H9 (cell line): ENCODE results near the gene CD320. TPM values are rescaled to one million over a fixed set of nuclear protein-coding genes. Genes with fewer than 3 reads are reported as not detected.
A peak's percentile ranks its signal among the peaks of the same experiment; 100 is the strongest.

Source experiments
- DNase-seq: peaks from one replicate; pipeline ENCODE4 v3.0.0-alpha.2; 2017
- H2AFZ ChIP-seq: one replicate; pipeline ENCODE4 v1.6.1; 2013; ENCODE audit warnings: mild to moderate bottlenecking, low read length, control low read depth, moderate library complexity
- H2AK5ac ChIP-seq: 2 replicates; pipeline ENCODE4 v1.6.1; 2013; ENCODE audit warnings: low read length, control low read depth, mixed read lengths; ENCODE audit not compliant: insufficient read length
- H2BK120ac ChIP-seq: one replicate; pipeline ENCODE4 v1.6.1; 2013; ENCODE audit warnings: low read depth, mild to moderate bottlenecking, low read length, control low read depth, inconsistent platforms; ENCODE audit not compliant: poor library complexity, severe bottlenecking
- H2BK12ac ChIP-seq: 2 replicates; pipeline ENCODE4 v1.6.1; 2013; ENCODE audit warnings: low read length, control low read depth, mixed read lengths, low read depth; ENCODE audit not compliant: insufficient read length
- H2BK15ac ChIP-seq: 2 replicates; pipeline ENCODE4 v1.6.1; 2013; ENCODE audit warnings: low read depth, low read length, control low read depth
- H2BK20ac ChIP-seq: one replicate; pipeline ENCODE4 v1.6.1; 2013; ENCODE audit warnings: low read depth, mild to moderate bottlenecking, low read length, control low read depth, inconsistent platforms; ENCODE audit not compliant: poor library complexity, severe bottlenecking
- H2BK5ac ChIP-seq: 2 replicates; pipeline ENCODE4 v1.6.1; 2013; ENCODE audit warnings: low read length, control low read depth, mixed read lengths; ENCODE audit not compliant: insufficient read length
- H3K14ac ChIP-seq: 2 replicates; pipeline ENCODE4 v1.6.1; 2013; ENCODE audit warnings: low read length, control low read depth; ENCODE audit not compliant: insufficient read depth
- H3K18ac ChIP-seq: 2 replicates; pipeline ENCODE4 v1.6.1; 2013; ENCODE audit warnings: low read depth, mild to moderate bottlenecking, mixed read lengths, low read length, control low read depth; ENCODE audit not compliant: insufficient read length
- H3K23ac ChIP-seq: 2 replicates; pipeline ENCODE4 v1.6.1; 2013; ENCODE audit warnings: low read length, control low read depth, mixed read lengths, low read depth; ENCODE audit not compliant: insufficient read length
- H3K23me2 ChIP-seq: 2 replicates; pipeline ENCODE4 v1.6.1; 2013; ENCODE audit warnings: low read depth, mild to moderate bottlenecking, mixed read lengths, low read length, control low read depth; ENCODE audit not compliant: insufficient read length, poor library complexity, severe bottlenecking
- H3K27ac ChIP-seq: 2 replicates; pipeline ENCODE4 v1.5.1; 2013; ENCODE audit warnings: low read length, control low read depth, mixed read lengths, low read depth; ENCODE audit not compliant: insufficient read length
- H3K27me3 ChIP-seq: 2 replicates; pipeline ENCODE4 v1.6.1; 2013; ENCODE audit warnings: low read length, control low read depth, inconsistent platforms; ENCODE audit not compliant: insufficient read depth
- H3K4ac ChIP-seq: 2 replicates; pipeline ENCODE4 v1.6.1; 2013; ENCODE audit warnings: low read depth, mild to moderate bottlenecking, control low read depth, inconsistent platforms, low read length, moderate library complexity
- H3K4me1 ChIP-seq: 2 replicates; pipeline ENCODE4 v1.6.1; 2013; ENCODE audit warnings: low read length, control low read depth, inconsistent platforms; ENCODE audit not compliant: insufficient read depth
- H3K4me2 ChIP-seq: 2 replicates; pipeline ENCODE4 v1.6.1; 2013; ENCODE audit warnings: low read length, control low read depth, mixed read lengths; ENCODE audit not compliant: insufficient read length, insufficient read depth
- H3K56ac ChIP-seq: 2 replicates; pipeline ENCODE4 v1.6.1; 2013; ENCODE audit warnings: low read depth, mild to moderate bottlenecking, mixed read lengths, low read length, control low read depth; ENCODE audit not compliant: insufficient read length
- H3K79me1 ChIP-seq: 2 replicates; pipeline ENCODE4 v1.6.1; 2013; ENCODE audit warnings: low read depth, mild to moderate bottlenecking, moderate library complexity, low read length, control low read depth, inconsistent platforms; ENCODE audit not compliant: insufficient read depth, poor library complexity, severe bottlenecking
- H3K79me2 ChIP-seq: 2 replicates; pipeline ENCODE4 v1.6.1; 2013; ENCODE audit warnings: low read length, control low read depth, inconsistent platforms; ENCODE audit not compliant: insufficient read depth
- H3K9ac ChIP-seq: 2 replicates; pipeline ENCODE4 v1.6.1; 2013; ENCODE audit warnings: low read length, control low read depth, mixed read lengths; ENCODE audit not compliant: insufficient read length; ENCODE audit errors: extremely low read depth
- H3K9me3 ChIP-seq: one replicate; pipeline ENCODE4 v1.6.1; 2013; ENCODE audit warnings: low read depth, low read length, inconsistent platforms; ENCODE audit not compliant: control insufficient read depth
- H3T11ph ChIP-seq: one replicate; pipeline ENCODE4 v1.6.1; 2013; ENCODE audit warnings: mild to moderate bottlenecking, low read length, control low read depth, inconsistent platforms
- H4K20me1 ChIP-seq: one replicate; pipeline ENCODE4 v1.6.1; 2013; ENCODE audit not compliant: control insufficient read depth, insufficient read length, insufficient read depth
- H4K5ac ChIP-seq: 2 replicates; pipeline ENCODE4 v1.6.1; 2013; ENCODE audit warnings: low read depth, mild to moderate bottlenecking, mixed read lengths, low read length, control low read depth; ENCODE audit not compliant: insufficient read length
- H4K8ac ChIP-seq: replicated peaks from 2 replicates; pipeline ENCODE4 v1.6.1; 2013; ENCODE audit warnings: low read length, control low read depth, mixed read lengths, low read depth; ENCODE audit not compliant: insufficient read length
- H4K91ac ChIP-seq: 2 replicates; pipeline ENCODE4 v1.6.1; 2013; ENCODE audit warnings: low read depth, mild to moderate bottlenecking, moderate library complexity, mixed read lengths, low read length, control low read depth; ENCODE audit not compliant: insufficient read length
- H3K27ac Mint-ChIP-seq, 3 experiments: 2 replicates in 2 of 3; 3 replicates in 1 of 3; pipeline ENCODE4 v1.8.0; 2020 to 2021; ENCODE audit warnings: mixed read lengths in 3 of 3, mild to moderate bottlenecking in 1 of 3, moderate library complexity in 1 of 3
- H3K27me3 Mint-ChIP-seq: 2 replicates; pipeline ENCODE4 v1.8.0; 2021; ENCODE audit warnings: low read depth, mild to moderate bottlenecking, moderate library complexity, mixed read lengths
- H3K36me3 Mint-ChIP-seq, 3 experiments: 2 replicates in 2 of 3; 3 replicates in 1 of 3; pipeline ENCODE4 v1.8.0; 2020 to 2021; ENCODE audit warnings: low read depth in 3 of 3, mixed read lengths in 3 of 3; ENCODE audit not compliant: insufficient read depth in 1 of 3
- H3K4me1 Mint-ChIP-seq, 2 experiments: 2 replicates each; pipeline ENCODE4 v1.8.0; 2020; ENCODE audit warnings: mixed read lengths in 2 of 2
- H3K4me3 Mint-ChIP-seq, 2 experiments: 2 replicates in 1 of 2; 3 replicates in 1 of 2; pipeline ENCODE4 v1.8.0; 2020 to 2021; ENCODE audit warnings: mild to moderate bottlenecking in 2 of 2, mixed read lengths in 2 of 2, moderate library complexity in 1 of 2
- H3K9me3 Mint-ChIP-seq, 2 experiments: 2 replicates in 1 of 2; 3 replicates in 1 of 2; pipeline ENCODE4 v1.8.0; 2020; ENCODE audit warnings: mild to moderate bottlenecking in 2 of 2, mixed read lengths in 2 of 2, moderate library complexity in 1 of 2
- whole genome bisulfite sequencing: extraction: QIAGEN DNeasy Blood & Tissue Kit; methylation state at CpG from one replicate; pipeline ENCODE4 v1.1.7; 2013; ENCODE audit warnings: missing lambda C conversion rate, low lambda C conversion rate, mixed read lengths; ENCODE audit not compliant: insufficient read length; ENCODE audit errors: extremely low coverage; 5-methylcytosine and 5-hydroxymethylcytosine counted together
- total RNA-seq: library from RNA; stranded (reverse); gene quantifications from 2 replicates; pipeline ENCODE4 v1.2.1, GENCODE V29; 2021
- TF ChIP-seq, protein P1 (sequence below): fragments of 200-600 bp; sonication (generic); conservative IDR thresholded peaks from 3 replicates; pipeline ENCODE4 v1.8.0; 2021; ENCODE audit warnings: antibody characterized with exemption, mild to moderate bottlenecking

Gene CD320
- total RNA-seq, 1 experiment from 2014 or later = 72.1 TPM

DNA sequence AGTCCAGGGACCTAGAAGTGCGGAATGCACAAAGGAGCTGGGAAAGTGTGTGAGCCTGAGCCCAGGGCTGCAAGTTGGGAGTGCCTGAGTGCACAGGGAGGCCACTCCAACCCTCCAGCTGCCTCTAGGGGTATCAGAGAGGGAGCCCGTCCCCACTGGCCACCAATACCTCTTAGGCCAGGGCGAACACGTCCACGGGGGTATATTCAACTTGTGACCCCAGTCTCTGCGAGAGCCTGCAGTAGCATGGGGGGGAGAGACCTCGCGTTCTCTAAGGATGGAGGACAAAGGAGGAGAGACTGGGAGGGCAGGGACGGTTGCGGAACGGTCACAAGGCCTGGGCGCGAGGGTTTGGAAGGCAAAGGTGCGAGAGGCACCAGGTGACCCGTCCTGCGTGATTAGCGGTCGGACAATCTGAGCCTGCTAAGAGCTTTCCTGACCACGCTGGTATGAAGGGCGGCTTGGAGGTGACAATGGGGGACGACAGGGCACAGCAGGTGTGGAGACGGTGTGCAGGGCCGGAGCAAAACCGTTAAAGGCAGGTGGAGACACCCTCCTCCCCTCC is 676 bp downstream of the CD320 start:
- peak overlapping the region; percentile 41 for H3K18ac ChIP-seq
- peaks cover 11% of the 10 kb centered on the region for H3K23me2 ChIP-seq
- H3K27ac ChIP-seq = no peak overlapping the region
- H3K27me3 ChIP-seq = no peaks in the 10 kb centered on the region
- no peak for DNase-seq
- H4K5ac ChIP-seq = no peak overlapping the region
- no peak overlapping the region for H3T11ph ChIP-seq
- no peak overlapping the region for H2BK12ac ChIP-seq
- Mint-ChIP-seq H3K27ac (peak overlapping the region; percentile 56 to 98 (median 63); a peak in 5 of 7 replicates), H3K9me3 (no peaks in the 10 kb centered on the region), H3K4me3 (peak overlapping the region; percentile 89 to 99), H3K4me1 (peaks cover 22 to 30% of the 10 kb centered on the region in 2 experiments), H3K36me3 (peaks cover 28 to 34% (median 28%) of the 10 kb centered on the region in 3 experiments), H3K27me3 (no peaks in the 10 kb centered on the region)
- H2BK5ac ChIP-seq = no peak overlapping the region
- H3K4me1 ChIP-seq = no peaks in the 10 kb centered on the region
- H2AFZ ChIP-seq = no peak overlapping the region
- H2BK15ac ChIP-seq = no peak overlapping the region
- no peak overlapping the region; the same call in 1 of the 2 replicates for H3K4ac ChIP-seq
- H4K20me1 ChIP-seq = no peaks in the 10 kb centered on the region
- H3K4me2 ChIP-seq = peak overlapping the region; percentile 92
- no peak overlapping the region for H3K56ac ChIP-seq
- H4K8ac ChIP-seq = no peak overlapping the region
- peak overlapping the region; percentile 93 for H3K14ac ChIP-seq
- H3K79me2 ChIP-seq = no peaks in the 10 kb centered on the region; the same call in 1 of the 2 replicates
- TF ChIP-seq, protein P1, sequence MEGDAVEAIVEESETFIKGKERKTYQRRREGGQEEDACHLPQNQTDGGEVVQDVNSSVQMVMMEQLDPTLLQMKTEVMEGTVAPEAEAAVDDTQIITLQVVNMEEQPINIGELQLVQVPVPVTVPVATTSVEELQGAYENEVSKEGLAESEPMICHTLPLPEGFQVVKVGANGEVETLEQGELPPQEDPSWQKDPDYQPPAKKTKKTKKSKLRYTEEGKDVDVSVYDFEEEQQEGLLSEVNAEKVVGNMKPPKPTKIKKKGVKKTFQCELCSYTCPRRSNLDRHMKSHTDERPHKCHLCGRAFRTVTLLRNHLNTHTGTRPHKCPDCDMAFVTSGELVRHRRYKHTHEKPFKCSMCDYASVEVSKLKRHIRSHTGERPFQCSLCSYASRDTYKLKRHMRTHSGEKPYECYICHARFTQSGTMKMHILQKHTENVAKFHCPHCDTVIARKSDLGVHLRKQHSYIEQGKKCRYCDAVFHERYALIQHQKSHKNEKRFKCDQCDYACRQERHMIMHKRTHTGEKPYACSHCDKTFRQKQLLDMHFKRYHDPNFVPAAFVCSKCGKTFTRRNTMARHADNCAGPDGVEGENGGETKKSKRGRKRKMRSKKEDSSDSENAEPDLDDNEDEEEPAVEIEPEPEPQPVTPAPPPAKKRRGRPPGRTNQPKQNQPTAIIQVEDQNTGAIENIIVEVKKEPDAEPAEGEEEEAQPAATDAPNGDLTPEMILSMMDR = peak; percentile 39; the same call in 2 of the 3 replicates
- no peaks in the 10 kb centered on the region for H3K9me3 ChIP-seq
- peak overlapping the region; percentile 63 for H3K9ac ChIP-seq
- H4K91ac ChIP-seq = peak overlapping the region; percentile 2
- no CpG with 5 or more reads among the region's 24 CpGs for WGBS
- H2AK5ac ChIP-seq = no peak overlapping the region
- H3K79me1 ChIP-seq = no peaks in the 10 kb centered on the region
- no peak overlapping the region for H3K23ac ChIP-seq
- no peak overlapping the region for H2BK120ac ChIP-seq
- H2BK20ac ChIP-seq = no peak overlapping the region
